SK-N-SH (cell line): ENCODE measurements around the gene SLX4IP.

ENCODE experiments used
- JUND ChIP-seq: IDR thresholded peaks from 2 replicates; pipeline ENCODE4 v1.4.0; 2012
- MAX ChIP-seq: IDR thresholded peaks from 2 replicates; pipeline ENCODE4 v1.4.0; 2012; ENCODE audit warnings: low read depth
- NFIC ChIP-seq: IDR thresholded peaks from 2 replicates; pipeline ENCODE4 v1.4.0; 2012; ENCODE audit warnings: borderline replicate concordance
- POLR2AphosphoS5 ChIP-seq: IDR thresholded peaks from 2 replicates; pipeline ENCODE4 v1.6.1; 2012; ENCODE audit warnings: low read depth, low read length
- RAD21 ChIP-seq: IDR thresholded peaks from 2 replicates; pipeline ENCODE4 v1.6.1; 2012; ENCODE audit warnings: mild to moderate bottlenecking, low read length
- SIN3A ChIP-seq: IDR thresholded peaks from 2 replicates; pipeline ENCODE4 v1.6.1; 2012; ENCODE audit warnings: low read depth, mild to moderate bottlenecking, low read length, moderate library complexity, borderline replicate concordance
- SMC3 ChIP-seq: IDR thresholded peaks from 2 replicates; pipeline ENCODE4 v1.6.1; 2012; ENCODE audit warnings: low read depth, low read length, improper control_type of control experiment
- TAF1 ChIP-seq: IDR thresholded peaks from 2 replicates; pipeline ENCODE4 v1.6.1; 2012; ENCODE audit warnings: low read depth, mild to moderate bottlenecking, low read length, moderate library complexity, borderline replicate concordance
- USF2 ChIP-seq: fragments of 150-350 bp; IDR thresholded peaks from 2 replicates; pipeline ENCODE4 v1.6.1; 2017; ENCODE audit warnings: antibody characterized with exemption, low read length, low read depth, borderline replicate concordance
- TF ChIP-seq, protein P1 (sequence below): fragments of 200-600 bp; sonication (generic); IDR thresholded peaks from 2 replicates; pipeline ENCODE4 v1.6.1; 2017; ENCODE audit warnings: antibody characterized with exemption, mild to moderate bottlenecking, moderate library complexity
- TF ChIP-seq, protein P2 (sequence below): IDR thresholded peaks from 2 replicates; pipeline ENCODE4; 2012
- TF ChIP-seq, protein P3 (sequence below): IDR thresholded peaks from 2 replicates; pipeline ENCODE4 v1.4.0; 2012; ENCODE audit warnings: low read depth, borderline replicate concordance

- TF ChIP-seq, protein P1, sequence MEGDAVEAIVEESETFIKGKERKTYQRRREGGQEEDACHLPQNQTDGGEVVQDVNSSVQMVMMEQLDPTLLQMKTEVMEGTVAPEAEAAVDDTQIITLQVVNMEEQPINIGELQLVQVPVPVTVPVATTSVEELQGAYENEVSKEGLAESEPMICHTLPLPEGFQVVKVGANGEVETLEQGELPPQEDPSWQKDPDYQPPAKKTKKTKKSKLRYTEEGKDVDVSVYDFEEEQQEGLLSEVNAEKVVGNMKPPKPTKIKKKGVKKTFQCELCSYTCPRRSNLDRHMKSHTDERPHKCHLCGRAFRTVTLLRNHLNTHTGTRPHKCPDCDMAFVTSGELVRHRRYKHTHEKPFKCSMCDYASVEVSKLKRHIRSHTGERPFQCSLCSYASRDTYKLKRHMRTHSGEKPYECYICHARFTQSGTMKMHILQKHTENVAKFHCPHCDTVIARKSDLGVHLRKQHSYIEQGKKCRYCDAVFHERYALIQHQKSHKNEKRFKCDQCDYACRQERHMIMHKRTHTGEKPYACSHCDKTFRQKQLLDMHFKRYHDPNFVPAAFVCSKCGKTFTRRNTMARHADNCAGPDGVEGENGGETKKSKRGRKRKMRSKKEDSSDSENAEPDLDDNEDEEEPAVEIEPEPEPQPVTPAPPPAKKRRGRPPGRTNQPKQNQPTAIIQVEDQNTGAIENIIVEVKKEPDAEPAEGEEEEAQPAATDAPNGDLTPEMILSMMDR = no peak
- no peak for TF ChIP-seq TAF1
- peak; percentile 25; the same call in 1 of the 2 replicates for TF ChIP-seq NFIC
- TF ChIP-seq, protein P2, sequence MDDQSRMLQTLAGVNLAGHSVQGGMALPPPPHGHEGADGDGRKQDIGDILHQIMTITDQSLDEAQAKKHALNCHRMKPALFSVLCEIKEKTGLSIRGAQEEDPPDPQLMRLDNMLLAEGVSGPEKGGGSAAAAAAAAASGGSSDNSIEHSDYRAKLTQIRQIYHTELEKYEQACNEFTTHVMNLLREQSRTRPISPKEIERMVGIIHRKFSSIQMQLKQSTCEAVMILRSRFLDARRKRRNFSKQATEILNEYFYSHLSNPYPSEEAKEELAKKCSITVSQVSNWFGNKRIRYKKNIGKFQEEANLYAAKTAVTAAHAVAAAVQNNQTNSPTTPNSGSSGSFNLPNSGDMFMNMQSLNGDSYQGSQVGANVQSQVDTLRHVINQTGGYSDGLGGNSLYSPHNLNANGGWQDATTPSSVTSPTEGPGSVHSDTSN = no peak
- TF ChIP-seq, protein P3, sequence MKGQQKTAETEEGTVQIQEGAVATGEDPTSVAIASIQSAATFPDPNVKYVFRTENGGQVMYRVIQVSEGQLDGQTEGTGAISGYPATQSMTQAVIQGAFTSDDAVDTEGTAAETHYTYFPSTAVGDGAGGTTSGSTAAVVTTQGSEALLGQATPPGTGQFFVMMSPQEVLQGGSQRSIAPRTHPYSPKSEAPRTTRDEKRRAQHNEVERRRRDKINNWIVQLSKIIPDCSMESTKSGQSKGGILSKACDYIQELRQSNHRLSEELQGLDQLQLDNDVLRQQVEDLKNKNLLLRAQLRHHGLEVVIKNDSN = no peak
- TF ChIP-seq RAD21 = no peak
- no peak for TF ChIP-seq JUND
- no peak for TF ChIP-seq MAX
- TF ChIP-seq SMC3 = no peak
- no peak for TF ChIP-seq POLR2AphosphoS5
- no peak for TF ChIP-seq USF2
- TF ChIP-seq SIN3A = no peak
These were observed 237.0 kb downstream of the SLX4IP start for GRCh38 chr20:10671919-10672623.
